GM12878 (cell line): ENCODE data around the gene ERN1. TPM values are rescaled to one million over a fixed set of nuclear protein-coding genes. Genes with fewer than 3 reads are reported as not detected.

ENCODE experiments used
- ATAC-seq: fragments of 200-7000 bp; cut with Tn5 transposase; 3 replicates; pipeline ENCODE4 v1.9.1; 2020; ENCODE audit warnings: mild to moderate bottlenecking, moderate library complexity
- BruUV-seq: library from RNA; stranded (reverse); fragments of 400-500 nt; replicated peaks from 2 replicates; lab custom pipeline; 2021; lab: Mats Ljungman, UMichigan
- CTCF ChIA-PET: fragments of 300-600 bp; sonication (Branson Sonifier 250); formaldehyde crosslinking; extraction: SDS; loops from one replicate; lab custom pipeline; 2021; ENCODE audit warnings: inconsistent platforms; lab: Yijun Ruan, JAX
- POLR2A ChIA-PET: fragments of 350-600 bp; formaldehyde crosslinking; extraction: SDS; loops from one replicate; lab custom pipeline; 2021; ENCODE audit warnings: inconsistent platforms; lab: Charles Lee
- RAD21 ChIA-PET: fragments of 300-600 bp; sonication (Branson Sonifier 250); formaldehyde crosslinking; loops from one replicate; lab custom pipeline; 2023; ENCODE audit warnings: antibody characterized with exemption; ENCODE audit not compliant: unreplicated experiment; lab: Charles Lee
- SMC1A ChIA-PET: fragments of 300-600 bp; sonication (Branson Sonifier 250); formaldehyde crosslinking; loops from one replicate; lab custom pipeline; 2023; ENCODE audit not compliant: unreplicated experiment, uncharacterized antibody; lab: Charles Lee
- DNase-seq: peaks from one replicate; pipeline ENCODE4 v3.0.0-alpha.2; 2011; ENCODE audit warnings: low read depth, low spot score
- FAIRE-seq: peaks from 3 replicates; lab custom pipeline; 2011; peaks lifted over from hg19 to GRCh38; lab: Jason Lieb, UNC
- H2AFZ ChIP-seq: 2 replicates; pipeline ENCODE4 v1.6.0; 2011; ENCODE audit warnings: low read depth, low read length, control low read depth; ENCODE audit not compliant: control insufficient read depth
- H3K27ac ChIP-seq: 2 replicates; pipeline ENCODE4 v1.5.1; 2011; ENCODE audit warnings: control low read depth; ENCODE audit not compliant: control insufficient read depth, insufficient read depth
- H3K27me3 ChIP-seq, 2 experiments: replicated peaks in 1 of 2; 2 replicates each; pipeline versions ENCODE4 v1.6.0 to v1.6.1; 2011; ENCODE audit warnings: low read length in 1 of 2; ENCODE audit not compliant: control insufficient read depth in 2 of 2, insufficient read depth in 2 of 2
- H3K36me3 ChIP-seq, 2 experiments: 2 replicates each; pipeline ENCODE4 v1.5.1; 2011; ENCODE audit warnings: low read length in 1 of 2; ENCODE audit not compliant: control insufficient read depth in 2 of 2, insufficient read depth in 2 of 2
- H3K4me1 ChIP-seq: 2 replicates; pipeline ENCODE4 v1.6.1; 2011; ENCODE audit warnings: mild to moderate bottlenecking, low read length, moderate library complexity, mixed read lengths; ENCODE audit not compliant: control insufficient read depth, insufficient read depth
- H3K4me2 ChIP-seq: 2 replicates; pipeline ENCODE4 v1.6.0; 2011; ENCODE audit warnings: control low read depth; ENCODE audit not compliant: control insufficient read depth, insufficient read depth
- H3K4me3 ChIP-seq: fragments of 200-600 bp; sonication (generic); 2 replicates; pipeline ENCODE4 v1.5.1; 2016
- H3K79me2 ChIP-seq: 2 replicates; pipeline ENCODE4 v1.6.0; 2011; ENCODE audit warnings: low read length; ENCODE audit not compliant: control insufficient read depth, insufficient read depth
- H3K9ac ChIP-seq: 2 replicates; pipeline ENCODE4 v1.8.0; 2011; ENCODE audit warnings: low read length, control low read depth, mixed read lengths; ENCODE audit not compliant: control insufficient read depth, insufficient read depth
- H3K9me3 ChIP-seq: replicated peaks from 3 replicates; pipeline ENCODE4 v1.5.1; 2011; ENCODE audit warnings: mild to moderate bottlenecking, low read length; ENCODE audit not compliant: control insufficient read depth, insufficient read depth
- H4K20me1 ChIP-seq: 2 replicates; pipeline ENCODE4 v1.6.0; 2011; ENCODE audit not compliant: control insufficient read depth, insufficient read depth
- CBX3 ChIP-seq: fragments of 200-600 bp; sonication (generic); IDR thresholded peaks from 2 replicates; pipeline ENCODE4 v1.6.1; 2016; ENCODE audit warnings: low read depth, borderline replicate concordance
- CREB1 ChIP-seq: IDR thresholded peaks from 2 replicates; pipeline ENCODE4 v1.6.1; 2012; ENCODE audit warnings: low read depth, mild to moderate bottlenecking, inconsistent platforms
- E4F1 ChIP-seq: fragments of 450-650 bp; IDR thresholded peaks from 2 replicates; pipeline ENCODE4 v1.6.1; 2018; ENCODE audit warnings: borderline replicate concordance, mild to moderate bottlenecking; ENCODE audit not compliant: partially characterized antibody
- MEF2A ChIP-seq: IDR thresholded peaks from 2 replicates; pipeline ENCODE4 v1.6.1; 2011; ENCODE audit warnings: low read depth, mild to moderate bottlenecking, low read length, moderate library complexity; ENCODE audit not compliant: insufficient read depth
- MYB ChIP-seq: fragments of 150-350 bp; IDR thresholded peaks from 2 replicates; pipeline ENCODE4 v1.6.1; 2014; ENCODE audit warnings: mild to moderate bottlenecking, low read depth, low read length, borderline replicate concordance
- PAX8 ChIP-seq: fragments of 450-650 bp; IDR thresholded peaks from 2 replicates; pipeline ENCODE4 v1.6.1; 2017; ENCODE audit warnings: mild to moderate bottlenecking, moderate library complexity
- PKNOX1 ChIP-seq: fragments of 450-650 bp; IDR thresholded peaks from 2 replicates; pipeline ENCODE4 v1.6.1; 2016; ENCODE audit warnings: mild to moderate bottlenecking
- RUNX3 ChIP-seq: IDR thresholded peaks from 2 replicates; pipeline ENCODE4 v1.6.1; 2012; ENCODE audit warnings: low read length, inconsistent platforms
- ZBED1 ChIP-seq: IDR thresholded peaks from 2 replicates; pipeline ENCODE4 v1.6.1; 2016; ENCODE audit warnings: borderline replicate concordance
- ZNF687 ChIP-seq: fragments of 450-650 bp; IDR thresholded peaks from 2 replicates; pipeline ENCODE4 v1.6.1; 2017; ENCODE audit warnings: mild to moderate bottlenecking, moderate library complexity
- WGBS: methylation state at CpG from one replicate; pipeline ENCODE4 v1.1.6; 2016; ENCODE audit warnings: low lambda C conversion rate; ENCODE audit not compliant: insufficient replicate concordance, insufficient coverage; ENCODE audit errors: missing lambda C conversion rate; 5-methylcytosine and 5-hydroxymethylcytosine counted together
- in situ Hi-C: fragments of 300-500 bp; cut with MboI; formaldehyde crosslinking; loops from 9 replicates; pipeline ENCODE4 v1.14.3; 2018; ENCODE audit warnings: mixed read lengths
- intact Hi-C: fragments of 100-400 bp; cut with micrococcal nuclease; formaldehyde crosslinking; loops from one replicate; pipeline ENCODE4 v1.14.2; 2022; ENCODE audit not compliant: unreplicated experiment
- polyA plus RNA-seq, 11 experiments: library from polyadenylated mRNA; depleted of rRNA in 4 of 11; unstranded in 6 of 11; stranded (reverse) in 5 of 11; fragments of >200 nt; fragmentation: Nextera tagmentation in 4 of 11; fragmentation: Illumina TruSeq in 1 of 11; extraction: Ambion mirVana in 4 of 11; extraction: Trizol in 1 of 11; gene quantifications; 1 replicate in 1 of 11; 2 replicates in 10 of 11; pipeline versions ENCODE4 v1.2.1 to v1.2.3, GENCODE V29; 2011 to 2016; ENCODE audit warnings: inconsistent platforms in 2 of 11, missing spikeins in 2 of 11, low read depth in 1 of 11
- total RNA-seq, 4 experiments: library from RNA; depleted of rRNA in 3 of 4; stranded (reverse); fragments of >200 nt in 3 of 4; fragmentation: Illumina TruSeq in 1 of 4; extraction: Trizol in 1 of 4; gene quantifications; 2 replicates each; pipeline versions ENCODE4 v1.2.1 to v1.2.3, GENCODE V29; 2013 to 2021

Gene ERN1
- total and polyA plus RNA-seq, 10 of the 15 experiments (the other 5 are each of a cell fraction or from before 2014, with no cell fraction given) = 2.6 to 19.2 (median 7.6) TPM

GRCh38 chr17:64077379-64077778 is 52.6 kb downstream of the ERN1 start (continued):
- TF ChIP-seq ZNF687 (no peak), ZBED1 (no peak)

GRCh38 chr17:64075913-64076312 is 54.0 kb downstream of the ERN1 start:
- RAD21 ChIA-PET = interaction anchor here (0.8 to 4.2 kb wide), 4 partner anchors 12 to 56 kb away, joined by 5 to 78 read pairs (median 18); partner anchors contain the start of gene ERN1
- Histone ChIP-seq H3K27me3 (no peaks in the 10 kb centered on the region), H3K79me2 (no peaks in the 10 kb centered on the region), H3K4me2 (peak overlapping the region; percentile 62; the same call in 1 of the 2 replicates), H3K4me3 (peak overlapping the region; percentile 35; the same call in 1 of the 2 replicates), H3K9ac (peak overlapping the region; percentile 47; the same call in 1 of the 2 replicates), H3K9me3 (no peaks in the 10 kb centered on the region), H3K36me3 (peaks cover 4 to 8% of the 10 kb centered on the region in 2 experiments; a peak in 3 of 4 replicates), H3K27ac (peak overlapping the region; percentile 65), H3K4me1 (peaks cover 46% of the 10 kb centered on the region), H2AFZ (no peak overlapping the region), H4K20me1 (no peaks in the 10 kb centered on the region)
- POLR2A ChIA-PET = interaction anchor here (0.7 to 4.0 kb wide), 7 partner anchors 8 to 55 kb away, joined by 3 to 37 read pairs (median 18); partner anchors contain the start of gene ERN1
- intact Hi-C loops = no loop called here
- peak; percentile 31 for FAIRE-seq
- in situ Hi-C loops = no loop called here
- peak; percentile 82 for TF ChIP-seq MEF2A
- no peak for TF ChIP-seq PAX8
- no peak for TF ChIP-seq MYB
- TF ChIP-seq CREB1 = peak; percentile 50; the same call in 1 of the 2 replicates
- TF ChIP-seq RUNX3 = peak; percentile 33; the same call in 1 of the 2 replicates
- no peak for TF ChIP-seq CBX3
- no peak for TF ChIP-seq E4F1
- TF ChIP-seq PKNOX1 = peak; percentile 72
- CTCF ChIA-PET = interaction anchor here (0.9 to 5.2 kb wide), 11 partner anchors 12 to 156 kb away, joined by 3 to 82 read pairs (median 4); partner anchors contain the start of gene ERN1
- 20% methylated on average over 3 of the region's 3 CpGs for WGBS
- BruUV-seq = no TSS peak
- ATAC-seq = peak; percentile 21
- SMC1A ChIA-PET = interaction anchor here (0.7 to 5.2 kb wide), 13 partner anchors 11 to 118 kb away, joined by 3 to 72 read pairs (median 10); partner anchors contain the start of gene ERN1
- DNase-seq = no peak
